Renal cortex interstitium (tissue), 11 donors: ENCODE results near the gene YBX2. TPM values are rescaled to one million over a fixed set of nuclear protein-coding genes. Genes with fewer than 3 reads are reported as not detected.

Source experiments
- DNase-seq, 11 donors: peaks; one replicate each; pipeline ENCODE4 v3.0.0-alpha.2; 2013; ENCODE audit warnings: low read depth in 9 of 11, low spot score in 4 of 11; ENCODE audit errors: extremely low read depth in 1 of 11
- polyA plus RNA-seq, 3 donors: library from polyadenylated mRNA; unstranded; fragments of 120-200 nt; gene quantifications; one replicate each; pipeline ENCODE4 v1.2.1, GENCODE V29; 2013; ENCODE audit not compliant: insufficient read length in 3 of 3

The YBX2 gene
- polyA plus RNA-seq, 3 donors: 3.8 to 5.3 (median 5.2) TPM

DNA sequence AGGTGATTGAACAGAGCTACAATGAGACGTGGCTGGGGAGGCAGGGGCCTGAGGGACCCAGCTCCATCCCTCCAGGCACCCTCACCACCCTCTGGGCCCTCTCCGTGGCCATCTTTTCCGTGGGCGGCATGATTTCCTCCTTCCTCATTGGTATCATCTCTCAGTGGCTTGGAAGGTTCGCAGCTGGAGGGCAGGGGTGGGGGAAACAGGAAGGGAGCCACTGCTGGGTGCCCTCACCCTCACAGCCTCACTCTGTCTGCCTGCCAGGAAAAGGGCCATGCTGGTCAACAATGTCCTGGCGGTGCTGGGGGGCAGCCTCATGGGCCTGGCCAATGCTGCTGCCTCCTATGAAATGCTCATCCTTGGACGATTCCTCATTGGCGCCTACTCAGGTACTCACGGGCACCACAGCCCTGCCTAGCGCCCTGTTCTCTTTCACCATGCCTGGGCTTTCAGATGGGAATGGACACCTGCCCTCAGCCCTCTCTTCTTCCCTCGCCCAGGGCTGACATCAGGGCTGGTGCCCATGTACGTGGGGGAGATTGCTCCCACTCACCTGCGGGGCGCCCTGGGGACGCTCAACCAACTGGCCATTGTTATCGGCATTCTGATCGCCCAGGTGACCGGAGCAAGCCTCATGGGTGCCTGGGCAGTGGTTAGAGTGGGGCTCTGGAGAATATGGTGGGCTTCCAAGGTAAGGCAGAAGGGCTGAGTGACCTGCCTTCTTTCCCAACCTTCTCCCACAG lies 10.8 kb downstream of the YBX2 start:
- DNase-seq: no peak

DNA sequence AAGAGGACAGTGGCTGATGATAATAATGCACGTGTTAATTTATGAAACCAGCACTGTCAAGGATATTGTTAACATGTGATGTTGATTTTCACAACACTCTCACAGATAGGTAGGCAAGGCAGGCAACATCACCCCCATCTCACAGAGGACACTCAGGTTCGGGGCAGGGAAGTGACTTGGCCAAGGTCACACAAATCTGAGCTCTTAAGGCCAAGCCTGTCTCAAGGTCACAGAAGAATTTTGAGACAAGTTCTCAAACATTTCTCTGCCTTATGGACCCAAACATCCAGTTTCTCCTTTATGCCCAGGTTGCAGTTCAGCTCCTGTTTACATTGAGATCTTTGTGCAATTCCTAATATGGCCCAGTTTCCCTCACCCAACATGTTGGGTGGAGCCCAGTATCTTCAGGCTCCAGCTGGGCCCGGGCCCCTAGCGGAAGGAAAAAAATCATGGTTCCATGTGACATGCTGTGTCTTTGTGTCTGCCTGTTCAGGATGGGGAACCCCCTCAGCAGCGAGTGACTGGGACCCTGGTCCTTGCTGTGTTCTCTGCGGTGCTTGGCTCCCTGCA lies 11.6 kb downstream of the YBX2 start:
- no peak for DNase-seq

DNA sequence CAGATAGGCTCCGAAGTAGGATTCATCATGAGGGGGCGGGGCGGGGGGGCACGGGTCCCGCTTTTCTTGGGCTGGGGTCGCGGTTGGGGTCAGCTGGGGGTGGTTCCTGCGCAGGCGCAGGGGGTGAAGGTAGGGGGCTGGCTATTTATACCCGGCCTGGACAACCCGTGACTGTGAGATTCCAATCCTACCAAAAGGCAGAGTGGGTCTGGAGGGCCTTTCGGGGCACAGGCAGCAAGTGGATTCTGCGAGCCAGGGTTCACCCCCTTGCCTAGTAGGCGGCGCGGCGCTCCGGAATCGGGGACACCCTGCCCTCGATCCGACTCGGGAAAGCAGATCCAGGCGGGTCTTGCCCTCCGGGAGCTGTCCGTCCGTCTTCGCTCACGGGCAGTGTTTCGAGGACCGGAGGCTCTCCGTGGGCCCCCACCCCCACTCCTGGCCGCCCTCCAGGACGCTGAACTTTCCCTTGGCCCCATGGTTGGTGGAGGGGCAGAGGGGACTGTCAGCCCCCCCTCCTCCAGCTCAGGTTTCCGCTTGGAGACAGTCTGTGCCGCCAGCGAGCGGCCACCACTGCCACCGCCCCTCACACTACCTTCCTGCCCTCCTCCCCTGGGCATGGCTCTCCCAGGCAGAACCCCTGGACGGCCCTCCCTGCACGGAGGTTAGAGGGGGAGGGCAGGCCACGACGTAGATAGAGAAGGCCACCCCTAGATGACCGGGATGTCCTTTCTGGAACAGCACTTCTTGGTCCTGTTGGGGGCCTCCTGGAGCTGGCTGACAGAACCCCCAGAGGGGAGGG lies 12.3 kb downstream of the YBX2 start:
- DNase-seq: peak in 1 of 11 donors; percentile 34

DNA sequence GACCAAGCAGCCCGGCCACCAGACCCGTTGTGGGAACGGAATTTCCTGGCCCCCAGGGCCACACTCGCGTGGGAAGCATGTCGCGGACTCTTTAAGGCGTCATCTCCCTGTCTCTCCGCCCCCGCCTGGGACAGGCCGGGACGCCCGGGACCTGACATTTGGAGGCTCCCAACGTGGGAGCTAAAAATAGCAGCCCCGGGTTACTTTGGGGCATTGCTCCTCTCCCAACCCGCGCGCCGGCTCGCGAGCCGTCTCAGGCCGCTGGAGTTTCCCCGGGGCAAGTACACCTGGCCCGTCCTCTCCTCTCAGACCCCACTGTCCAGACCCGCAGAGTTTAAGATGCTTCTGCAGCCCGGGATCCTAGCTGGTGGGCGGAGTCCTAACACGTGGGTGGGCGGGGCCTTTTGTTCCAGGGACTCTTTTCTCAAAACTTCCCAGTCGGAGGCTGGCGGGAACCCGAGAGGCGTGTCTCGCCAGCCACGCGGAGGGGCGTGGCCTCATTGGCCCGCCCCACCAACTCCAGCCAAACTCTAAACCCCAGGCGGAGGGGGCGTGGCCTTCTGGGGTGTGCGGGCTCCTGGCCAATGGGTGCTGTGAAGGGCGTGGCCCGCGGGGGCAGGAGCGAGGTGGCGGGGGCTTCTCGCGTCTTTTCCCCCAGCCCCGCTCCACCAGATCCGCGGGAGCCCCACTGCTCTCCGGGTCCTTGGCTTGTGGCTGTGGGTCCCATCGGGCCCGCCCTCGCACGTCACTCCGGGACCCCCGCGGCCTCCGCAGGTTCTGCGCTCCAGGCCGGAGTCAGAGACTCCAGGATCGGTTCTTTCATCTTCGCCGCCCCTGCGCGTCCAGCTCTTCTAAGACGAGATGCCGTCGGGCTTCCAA lies 13.1 kb downstream of the YBX2 start, which contains the start of gene SLC2A4:
TSS of gene SLC2A4 (plus strand) at position 645 of the 879 bp plus-strand sequence. CDS start at position 862, 217 bp downstream.
- DNase-seq: peak; percentile 89 to 95 (median 91)

DNA sequence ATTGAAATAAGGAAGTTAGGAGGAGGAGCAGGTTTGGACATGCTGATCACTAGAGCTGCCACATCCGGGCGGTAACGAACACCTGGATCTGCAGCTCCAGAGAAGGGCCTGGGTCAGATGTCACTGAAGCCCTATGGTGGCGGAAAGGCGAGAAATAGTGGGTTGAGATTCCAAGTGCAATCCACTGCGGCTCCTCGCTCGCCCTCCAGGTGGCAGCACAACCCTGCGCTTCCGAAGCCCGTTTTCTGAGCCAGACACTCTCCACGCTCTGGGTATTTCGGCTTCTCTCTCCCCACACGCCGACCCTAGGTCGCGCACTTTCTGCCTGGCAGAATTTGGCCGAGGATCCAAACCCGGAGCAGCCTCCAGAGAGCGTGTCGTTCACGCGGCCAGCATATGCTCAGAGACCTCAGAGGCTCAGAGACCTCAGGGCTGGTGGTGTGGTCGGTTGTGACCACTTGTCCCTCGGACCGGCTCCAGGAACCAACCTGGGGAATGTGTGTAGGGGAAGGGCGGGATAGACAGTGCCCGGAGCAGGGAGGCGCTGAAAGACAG lies 13.8 kb downstream of the YBX2 start:
- DNase-seq: peak in 7 of 11 donors; percentile 67 to 80 (median 75)

DNA sequence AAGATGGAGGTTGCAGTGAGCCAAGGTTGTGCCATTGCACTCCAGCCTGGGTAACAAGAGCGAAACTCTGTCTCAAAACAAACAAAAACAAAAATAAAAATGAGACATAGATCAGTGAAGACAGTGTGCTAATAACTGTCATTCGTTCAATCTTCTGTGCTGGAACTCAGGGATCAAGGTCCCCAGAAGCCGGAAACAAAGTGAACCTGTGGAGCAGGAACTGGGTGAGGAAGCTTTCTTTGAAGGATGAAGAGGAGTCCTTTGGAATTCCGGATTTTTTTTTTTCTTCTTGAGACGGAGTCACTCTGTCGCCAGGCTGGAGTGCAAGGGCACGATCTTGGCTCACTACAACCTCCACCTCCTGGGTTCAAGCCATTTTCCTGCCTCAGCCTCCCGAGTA lies 15.0 kb downstream of the YBX2 start:
- no peak for DNase-seq

DNA sequence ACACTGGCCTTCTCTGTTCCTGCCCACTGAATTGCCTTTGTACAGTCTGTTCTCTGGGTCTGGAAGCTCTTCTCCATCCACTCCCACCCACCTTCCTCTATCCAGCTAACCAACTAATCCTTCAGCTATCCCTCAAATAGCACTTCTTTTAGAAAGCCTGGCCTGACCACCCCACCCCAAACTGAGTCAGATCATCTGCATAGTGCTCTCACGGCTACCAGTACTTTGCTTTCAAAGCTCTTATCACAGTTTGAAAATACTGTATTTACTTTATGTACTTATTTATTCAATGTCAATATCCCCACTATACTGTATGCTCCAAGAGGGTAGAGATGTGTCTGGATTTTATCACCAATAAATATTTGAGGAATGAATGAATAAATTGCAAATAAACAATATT lies 27.7 kb downstream of the YBX2 start:
- no peak for DNase-seq

DNA sequence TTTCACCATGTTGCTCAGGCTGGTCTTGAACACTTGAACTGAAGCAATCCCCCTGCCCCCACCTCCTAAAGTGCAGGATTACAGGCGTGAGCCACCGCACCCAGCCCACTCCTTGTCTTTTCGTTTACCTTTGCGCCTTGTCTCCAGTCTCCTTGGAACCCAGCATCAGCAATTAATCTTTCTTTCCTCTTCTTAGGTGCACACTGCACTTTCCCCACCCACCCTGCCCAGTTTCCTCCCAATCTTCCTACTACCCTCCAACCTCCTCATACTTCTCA lies 30.7 kb downstream of the YBX2 start:
- DNase-seq: no peak

DNA sequence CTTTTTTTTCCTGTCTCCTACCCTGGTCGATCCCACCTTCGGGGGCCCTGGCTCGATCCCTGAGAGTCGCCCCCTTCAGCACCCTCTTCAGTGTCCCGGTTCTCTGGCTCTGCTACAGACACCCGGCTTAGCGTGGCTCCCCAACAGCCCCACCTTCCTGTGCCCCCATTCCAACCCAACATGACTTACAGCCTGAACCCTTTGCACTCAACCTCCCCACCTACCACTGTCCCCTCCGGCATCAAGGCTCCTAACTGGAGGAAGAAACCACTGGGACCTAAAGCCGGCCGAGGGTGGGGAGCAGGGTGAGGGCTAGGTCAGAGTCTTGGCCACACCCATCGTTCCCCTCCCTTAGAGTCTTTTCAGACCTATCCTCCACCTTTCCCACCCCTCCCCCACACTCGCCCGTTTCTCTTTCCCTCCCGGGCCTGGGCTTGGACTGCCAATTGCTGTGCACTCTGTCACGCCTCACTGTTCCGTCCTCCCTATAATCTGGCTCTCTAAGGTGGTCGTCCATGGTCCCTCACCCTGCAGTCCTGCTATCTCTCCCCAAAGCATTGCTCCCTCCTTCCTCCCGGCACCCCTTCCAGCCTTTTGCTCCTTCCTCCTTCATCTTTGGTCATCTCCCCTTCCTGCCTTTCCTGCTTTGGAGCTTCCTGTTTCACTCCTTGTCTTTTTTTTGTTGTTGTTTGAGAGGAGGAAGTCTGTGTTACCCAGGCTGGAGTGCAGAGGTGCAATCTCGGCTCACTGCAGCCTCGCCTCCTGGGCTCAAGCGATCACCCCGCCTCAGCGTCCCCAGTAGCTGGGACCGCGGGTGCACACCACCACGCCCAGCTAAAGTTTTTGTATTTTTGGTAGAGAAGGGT lies 31.3 kb downstream of the YBX2 start:
- peak in 1 of 11 donors; percentile 62 for DNase-seq

DNA sequence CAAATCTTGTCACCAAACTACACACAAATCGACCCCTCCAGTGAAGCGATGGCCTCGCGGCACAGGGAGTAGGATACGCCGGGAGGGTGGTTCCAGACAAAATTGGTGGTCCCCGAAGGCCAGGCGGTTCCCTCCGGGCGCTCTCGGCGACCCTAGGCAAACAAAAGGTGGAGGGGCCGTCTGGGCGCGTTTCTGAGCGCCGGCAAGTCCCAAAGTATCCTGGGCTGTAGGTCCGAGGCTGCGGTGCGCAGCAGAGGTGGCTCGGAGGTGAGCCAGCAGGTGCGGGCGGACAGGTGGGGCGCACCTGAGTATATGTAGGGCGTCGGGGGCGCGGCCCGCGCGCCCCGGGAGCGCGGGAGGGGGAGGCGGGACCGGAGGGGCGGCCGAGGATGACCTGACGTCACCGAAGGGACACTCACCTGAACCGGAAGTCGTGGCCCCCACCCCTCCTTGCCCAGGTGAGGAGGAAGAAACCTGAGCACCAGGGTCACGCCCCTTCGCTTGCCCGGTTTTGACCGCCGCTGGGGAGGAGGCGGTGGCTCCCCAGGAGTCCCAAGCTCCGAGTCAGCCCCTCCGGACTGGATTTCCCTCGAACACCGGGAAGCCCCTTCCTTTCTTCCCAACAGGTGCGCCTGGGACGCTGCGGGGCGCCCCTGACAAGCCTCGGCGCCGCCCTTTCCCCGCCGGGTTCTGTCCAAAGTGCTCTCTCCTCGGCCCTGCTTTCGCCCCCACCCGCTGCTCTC lies 32.1 kb downstream of the YBX2 start, which contains the start of gene CLDN7:
TSS of gene CLDN7 (minus strand) at position 287 of the 743 bp plus-strand sequence. CDS start 435 bp downstream, outside the sequence.
- DNase-seq: peak in 3 of 11 donors; percentile 61 to 74 (median 66)

DNA sequence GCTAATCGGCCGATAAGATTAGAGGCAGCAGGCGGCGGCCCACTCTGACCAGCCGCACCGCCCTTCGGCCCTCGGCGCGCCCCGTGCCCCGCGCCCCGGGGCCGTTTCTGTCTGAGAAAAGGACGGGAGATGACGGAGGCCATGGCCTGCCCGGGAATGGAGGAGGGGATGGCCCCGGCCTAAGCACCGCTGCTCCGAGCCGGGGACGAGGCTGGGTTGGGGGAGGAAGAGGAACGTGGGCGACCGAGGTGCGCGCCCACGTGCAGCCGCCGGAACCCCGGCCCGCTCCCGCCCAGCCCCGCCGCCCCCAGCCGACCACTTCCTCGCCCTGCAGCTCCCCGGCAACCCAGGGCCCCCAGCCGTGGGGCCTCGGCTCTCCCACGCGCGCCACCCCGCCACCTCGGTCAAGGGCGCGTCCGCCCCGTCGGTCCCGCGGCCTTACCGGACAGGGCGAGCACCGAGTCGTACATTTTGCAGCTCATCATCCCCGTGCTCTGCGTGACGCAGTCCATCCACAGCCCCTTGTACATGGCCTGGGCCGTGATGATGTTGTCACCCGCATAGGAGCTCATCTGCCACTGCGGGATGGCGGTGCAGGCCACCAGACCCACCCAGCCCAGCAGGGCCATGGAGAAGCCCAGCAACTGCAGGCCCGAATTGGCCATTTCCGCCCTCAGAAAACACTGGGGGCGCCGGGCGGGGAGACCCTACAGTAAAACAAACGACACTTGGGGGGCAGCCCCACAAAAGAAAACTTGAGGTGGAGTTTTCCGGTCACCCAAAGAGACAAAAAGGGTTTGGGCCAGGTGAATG lies 32.9 kb downstream of the YBX2 start:
- no peak for DNase-seq

DNA sequence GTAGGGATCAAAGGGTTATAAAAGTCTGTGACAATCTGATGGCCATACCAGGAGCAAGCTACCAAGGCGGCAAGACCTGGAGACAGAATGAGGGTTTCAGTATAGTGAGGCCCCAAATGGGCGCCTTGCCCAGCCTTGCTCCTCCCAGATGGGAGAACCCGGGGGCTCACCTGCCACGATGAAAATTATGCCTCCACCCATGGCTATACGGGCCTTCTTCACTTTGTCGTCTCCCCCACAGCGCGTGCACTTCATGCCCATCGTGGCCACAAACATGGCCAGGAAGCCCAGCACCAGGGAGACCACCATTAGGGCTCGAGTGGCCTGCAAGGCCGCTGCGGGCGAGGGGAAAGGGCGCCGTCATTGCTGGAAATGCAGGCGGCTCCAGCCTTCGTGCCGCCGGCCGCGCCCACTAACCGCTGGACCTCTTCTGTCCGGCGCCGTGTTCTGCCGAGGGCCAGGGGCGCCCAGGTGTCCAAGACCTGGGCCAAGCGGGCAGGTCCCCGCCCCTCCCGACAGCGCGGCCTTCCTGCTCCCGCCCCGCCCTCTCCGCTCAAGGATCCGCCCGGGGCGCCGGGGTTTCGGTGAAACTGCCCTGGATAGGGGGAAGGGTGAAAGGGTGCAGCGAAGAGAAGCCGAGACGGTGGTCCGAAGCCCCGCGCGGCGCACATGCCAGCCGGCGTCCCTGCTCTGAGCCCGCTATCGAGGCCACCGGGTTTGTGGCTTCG lies 33.6 kb downstream of the YBX2 start:
- DNase-seq: no peak

DNA sequence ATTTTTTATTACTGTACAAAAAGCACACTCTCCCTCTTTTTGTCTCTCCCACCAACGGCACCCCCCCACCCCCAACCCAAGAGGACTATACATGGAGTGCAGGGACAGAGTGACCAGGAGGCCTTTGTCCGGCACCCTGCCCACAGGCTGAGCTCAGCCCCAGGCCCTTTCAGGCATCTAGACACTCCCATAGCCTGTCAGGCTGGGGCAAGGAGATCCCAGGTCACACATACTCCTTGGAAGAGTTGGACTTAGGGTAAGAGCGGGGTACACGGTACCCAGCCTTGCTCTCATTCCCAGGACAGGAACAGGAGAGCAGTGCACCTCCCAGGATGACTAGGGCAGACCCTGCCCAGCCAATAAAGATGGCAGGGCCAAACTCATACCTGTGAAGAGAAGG lies 34.3 kb downstream of the YBX2 start:
- DNase-seq: no peak

DNA sequence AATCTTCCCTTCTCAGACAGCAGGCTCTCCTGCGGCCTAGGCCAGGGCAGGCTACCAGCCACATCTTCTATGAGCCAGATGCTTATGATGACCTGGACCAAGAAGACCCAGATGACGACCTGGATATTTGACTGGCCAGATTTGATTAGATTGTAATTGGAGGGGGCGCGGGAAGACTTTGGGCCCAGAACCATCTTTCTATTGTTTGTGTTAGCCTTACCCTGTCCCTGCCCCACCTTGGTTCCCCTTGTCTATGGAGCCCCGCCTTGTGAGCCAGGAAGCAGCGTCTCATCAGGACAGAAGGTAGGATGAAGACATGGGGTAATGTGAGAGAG lies 34.9 kb downstream of the YBX2 start:
- DNase-seq: no peak

DNA sequence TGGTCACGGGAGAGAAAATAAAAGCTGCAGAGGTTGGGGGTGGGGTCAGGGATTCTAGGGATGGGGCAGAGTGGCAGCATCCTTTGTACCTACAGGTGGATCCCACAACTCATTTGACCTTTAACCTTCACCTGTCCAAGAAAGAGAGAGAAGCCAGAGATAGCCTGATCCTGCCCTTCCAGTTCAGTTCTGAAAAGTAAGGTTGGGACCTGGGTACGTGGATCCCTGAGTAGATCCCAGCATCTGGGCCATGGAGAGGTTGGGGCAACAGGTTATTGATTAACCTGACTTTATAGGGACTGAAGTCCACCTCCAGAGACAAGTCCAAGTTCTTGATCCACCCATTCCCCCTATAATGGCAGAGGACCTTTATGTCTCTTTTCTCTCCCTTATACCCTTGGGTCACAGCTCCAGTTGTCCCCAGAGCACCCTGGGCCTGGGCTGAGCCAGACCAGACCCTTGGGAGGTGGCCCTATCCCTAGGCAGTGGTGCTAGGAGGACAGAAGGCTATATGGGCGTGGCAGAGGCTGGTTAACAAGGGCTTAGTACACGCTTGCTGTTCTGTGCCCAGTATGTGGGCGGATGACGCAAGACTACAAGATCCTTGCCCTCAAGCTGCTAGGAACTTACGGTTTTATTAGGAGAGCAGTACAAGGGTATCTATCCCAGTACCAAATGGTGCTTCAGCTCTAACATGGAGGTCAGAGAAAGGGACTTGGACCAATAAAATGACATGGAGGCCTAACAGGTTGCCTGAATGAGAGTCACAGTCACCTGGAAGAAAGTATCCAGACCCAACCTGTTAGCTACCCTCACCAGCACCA lies 35.5 kb downstream of the YBX2 start:
- no peak for DNase-seq
